ENCODE data around the gene MTA1.

The MTA1 gene

DNA sequence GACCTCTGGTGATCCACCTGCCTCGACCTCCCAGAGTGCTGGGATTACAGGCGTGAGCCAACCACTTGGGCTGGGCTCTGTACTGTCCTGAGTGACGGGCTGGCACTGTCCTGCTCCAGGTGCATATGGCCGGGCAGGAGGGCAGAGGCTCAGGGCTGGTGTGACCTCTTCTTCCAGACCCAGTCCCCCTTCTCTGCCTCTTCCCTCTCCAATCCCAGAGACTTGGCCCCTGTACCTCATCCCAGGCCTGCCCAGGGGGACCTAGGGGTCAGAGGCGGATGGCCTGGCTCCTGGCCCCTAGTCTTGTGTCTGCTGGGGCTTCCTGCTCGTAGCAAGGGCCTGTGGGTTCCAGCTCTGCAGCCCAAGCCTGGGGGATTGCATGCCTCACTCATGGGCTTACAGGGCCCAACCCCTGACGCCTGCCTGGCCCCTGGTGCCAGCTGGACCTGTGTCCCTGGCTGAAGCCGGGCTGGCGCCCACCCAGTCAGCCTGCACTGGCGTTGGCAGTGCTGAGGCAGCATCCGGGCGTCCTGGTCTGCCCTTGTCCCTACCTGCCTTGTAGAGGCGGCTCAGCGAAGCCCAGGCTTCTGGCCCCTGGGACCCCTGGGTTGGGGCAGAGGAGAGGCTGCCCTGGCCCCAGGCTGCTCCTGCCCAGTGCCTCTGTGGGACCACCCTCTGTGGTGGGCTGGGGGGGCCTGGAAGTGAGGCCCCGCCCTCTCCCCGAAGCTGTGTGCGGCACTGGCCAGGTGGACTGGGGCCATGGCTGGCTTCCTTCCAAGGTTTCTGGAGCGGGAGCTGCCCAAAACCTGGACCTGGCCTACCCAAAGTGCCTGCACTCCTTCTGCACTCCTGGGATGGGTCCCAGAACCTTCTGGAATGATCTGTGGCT lies 75.7 kb downstream of the MTA1 start:
- CTCF ChIA-PET: interaction anchor here (1.7 kb wide), 1 partner anchor 15 kb away, joined by 4 read pairs; no protein-coding TSS in a partner anchor
- DNase-seq (ENCODE audit: low read depth, low spot score): no peak
- POLR2A ChIA-PET: no interaction called here
- no peak for TF ChIP-seq CTCF (IDR thresholded peaks at IDR 0.05; ENCODE audit: insufficient read depth, low read length, missing control alignments)
- H3K4me3 ChIP-seq (ENCODE audit: low read depth, low read length): no peak overlapping the region

DNA sequence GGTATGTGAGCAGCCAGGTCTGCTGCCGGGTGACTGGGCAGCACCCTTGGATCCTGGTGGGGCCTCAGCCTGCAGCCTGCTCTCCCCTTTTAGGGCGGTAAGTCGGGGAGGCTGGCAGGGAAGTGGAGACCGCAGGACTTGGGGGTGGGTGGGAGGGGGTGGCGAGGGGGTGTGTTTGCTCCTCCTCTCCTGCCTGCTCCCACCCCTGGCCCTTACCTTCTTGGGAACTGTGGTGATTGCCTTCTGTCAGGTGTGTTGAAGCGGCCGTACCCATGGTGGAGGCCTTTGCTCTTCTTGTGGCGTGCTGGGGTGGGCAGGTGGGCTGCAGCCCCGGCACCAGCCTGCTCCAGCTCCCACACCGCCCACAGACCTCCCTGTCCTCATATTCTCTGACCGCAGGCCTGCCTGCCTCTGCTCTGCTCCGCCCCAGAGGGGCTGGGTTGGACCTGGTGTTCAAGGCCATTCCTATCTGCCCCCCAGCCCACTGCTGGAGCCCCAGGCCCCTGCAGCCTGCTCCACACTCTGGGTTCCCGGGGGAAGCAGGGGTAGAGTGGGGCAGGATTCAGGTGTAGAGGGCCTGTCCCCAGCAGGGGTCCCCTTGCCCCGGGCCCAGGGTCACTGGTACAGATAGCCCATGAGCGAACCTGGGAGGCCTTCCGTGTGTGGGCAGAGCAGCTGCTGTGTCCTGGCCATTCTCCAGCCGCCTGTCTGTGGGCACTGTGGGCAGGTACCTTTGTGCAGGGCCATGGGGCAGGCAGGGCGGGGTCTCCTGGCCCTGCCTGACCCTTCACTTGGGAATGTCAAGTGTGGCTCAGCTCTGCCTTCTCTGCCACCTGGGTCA lies 76.6 kb downstream of the MTA1 start:
- POLR2A ChIA-PET: no interaction called here
- no peak overlapping the region for H3K4me3 ChIP-seq (ENCODE audit: low read depth, low read length)
- CTCF ChIA-PET: no interaction called here
- no peak for DNase-seq (ENCODE audit: low read depth, low spot score)
- no peak for TF ChIP-seq CTCF (IDR thresholded peaks at IDR 0.05; ENCODE audit: insufficient read depth, low read length, missing control alignments)

GRCh38 chr14:105496831-105497591 lies 77.4 kb downstream of the MTA1 start:
- POLR2A ChIA-PET: no interaction called here
- no peak overlapping the region for H3K4me3 ChIP-seq (ENCODE audit: low read depth, low read length)
- TF ChIP-seq CTCF (IDR thresholded peaks at IDR 0.05; ENCODE audit: insufficient read depth, low read length, missing control alignments): no peak
- no peak for DNase-seq (ENCODE audit: low read depth, low spot score)
- CTCF ChIA-PET: no interaction called here

GRCh38 chr14:105497671-105498429 lies 78.2 kb downstream of the MTA1 start:
- ChIA-PET POLR2A (no interaction called here), CTCF (no interaction called here)
- DNase-seq (ENCODE audit: low read depth, low spot score): no peak
- no peak overlapping the region for H3K4me3 ChIP-seq (ENCODE audit: low read depth, low read length)
- no peak for TF ChIP-seq CTCF (IDR thresholded peaks at IDR 0.05; ENCODE audit: insufficient read depth, low read length, missing control alignments)

DNA sequence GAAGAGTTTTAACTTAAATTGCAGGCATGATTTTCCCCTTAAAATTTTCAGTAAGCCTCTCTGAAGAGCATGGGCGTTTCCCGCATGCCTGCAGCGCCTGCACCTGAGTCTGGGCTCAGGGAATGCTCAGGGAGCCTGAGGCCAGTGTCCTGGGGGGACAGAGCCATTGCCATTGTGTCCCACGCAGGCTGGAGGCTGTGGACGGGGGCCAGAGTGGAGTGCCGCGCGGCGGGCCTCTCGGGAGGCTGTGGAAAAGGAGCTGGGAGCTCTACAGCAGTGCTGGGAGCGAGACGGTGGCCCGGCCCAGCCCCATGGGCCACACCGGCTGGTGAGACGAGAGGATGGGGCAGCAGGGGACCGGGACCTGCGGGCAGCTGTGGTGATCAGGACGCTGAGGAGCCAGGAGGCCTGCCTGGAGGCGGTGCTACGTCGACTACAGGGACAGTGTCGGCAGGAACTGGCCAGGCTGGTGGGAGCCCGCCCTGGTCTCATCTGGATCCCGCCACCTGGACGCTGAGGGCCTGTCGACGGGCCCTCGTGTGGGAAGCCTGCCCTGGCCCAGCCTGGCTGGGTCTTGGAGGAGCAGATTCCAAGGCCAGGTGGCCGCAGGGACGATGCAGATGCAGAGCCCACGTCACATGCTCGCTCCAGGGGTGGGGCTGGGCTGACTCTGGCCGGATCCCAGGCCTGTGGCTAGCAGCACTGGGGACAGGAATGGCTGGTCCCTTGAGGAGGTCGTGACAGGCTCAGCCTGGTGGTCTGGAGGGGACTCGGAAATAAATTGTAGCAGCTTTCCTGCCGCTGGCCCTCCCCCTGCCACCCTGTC lies 79.0 kb downstream of the MTA1 start:
- H3K4me3 ChIP-seq (ENCODE audit: low read depth, low read length): no peak overlapping the region
- POLR2A ChIA-PET: no interaction called here
- no peak for TF ChIP-seq CTCF (IDR thresholded peaks at IDR 0.05; ENCODE audit: insufficient read depth, low read length, missing control alignments)
- CTCF ChIA-PET: no interaction called here
- no peak for DNase-seq (ENCODE audit: low read depth, low spot score)
